ENCODE measurements around the gene ARID5B.

The ARID5B gene

DNA sequence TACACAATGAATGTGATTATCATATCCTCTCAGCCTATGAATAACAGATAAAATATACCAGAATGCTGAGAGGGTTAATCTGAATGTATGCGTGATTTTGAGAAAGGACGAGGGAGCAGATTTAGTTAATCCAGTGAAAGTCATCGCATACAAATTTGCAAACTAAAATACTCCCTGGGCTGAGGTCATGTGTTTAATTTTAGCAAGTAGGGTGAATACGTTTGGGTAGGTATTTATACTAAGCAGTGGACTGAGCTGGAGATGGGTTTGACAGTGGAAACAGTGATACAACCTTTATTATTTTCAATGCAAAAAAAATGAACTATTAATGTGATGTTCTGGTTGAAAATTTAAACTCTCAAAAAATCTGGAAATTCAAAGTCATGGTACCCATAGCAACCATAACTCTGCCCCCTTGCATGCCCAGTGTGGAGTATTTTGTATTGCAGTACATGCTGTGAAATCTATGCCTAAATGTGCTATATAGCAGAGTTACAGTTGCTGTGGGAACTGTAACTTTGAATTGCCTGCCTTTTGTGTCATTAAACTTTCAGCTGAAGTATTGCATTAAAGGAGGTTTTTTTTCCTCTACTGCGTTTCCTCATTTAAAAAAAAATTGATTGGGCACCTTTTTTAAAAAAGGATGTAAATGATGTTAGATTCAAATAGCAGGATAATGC is 9.5 kb upstream of the ARID5B start:
- Histone ChIP-seq H3K9me3 (ENCODE audit: low read length) (no peaks in the 10 kb centered on the region), H3K4me3 (ENCODE audit: low read depth in 1 of 2, low read length in 2 of 2) (no peak overlapping the region), H3K27ac (ENCODE audit: low read depth, low read length) (no peak overlapping the region), H3K9ac (ENCODE audit: low read length) (no peak overlapping the region), H3K27me3 (ENCODE audit: control insufficient read depth in 1 of 2, insufficient read depth in 2 of 2, low read length in 2 of 2) (no peaks in the 10 kb centered on the region), H3K4me1 (ENCODE audit: insufficient read depth, low read length) (no peaks in the 10 kb centered on the region), H3K36me3 (ENCODE audit: insufficient read depth, low read length) (no peaks in the 10 kb centered on the region)

DNA sequence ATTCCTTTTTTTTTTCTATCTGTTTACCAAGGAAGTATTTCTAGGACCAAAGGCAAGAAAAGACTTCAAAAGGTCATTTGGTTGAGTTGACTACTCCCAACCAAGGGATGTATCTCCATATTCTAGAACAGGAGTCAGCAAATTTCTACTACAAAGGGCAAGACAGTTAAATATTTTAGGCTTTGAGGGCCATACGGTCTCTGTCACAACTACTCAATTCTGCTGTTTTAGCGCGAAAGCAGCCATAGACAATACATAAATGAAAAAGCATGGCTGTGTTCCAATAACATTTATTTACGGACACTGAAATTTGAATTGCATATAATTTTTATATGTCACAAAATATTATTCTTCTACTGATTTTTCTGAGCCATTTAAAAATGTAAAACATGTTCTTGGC is 8.5 kb upstream of the ARID5B start:
- no peak overlapping the region for H3K9ac ChIP-seq (ENCODE audit: low read length)
- no peak overlapping the region for H3K4me3 ChIP-seq (ENCODE audit: low read depth in 1 of 2, low read length in 2 of 2)
- H3K9me3 ChIP-seq (ENCODE audit: low read length): no peaks in the 10 kb centered on the region
- no peaks in the 10 kb centered on the region for H3K36me3 ChIP-seq (ENCODE audit: insufficient read depth, low read length)
- no peaks in the 10 kb centered on the region for H3K27me3 ChIP-seq (ENCODE audit: control insufficient read depth in 1 of 2, insufficient read depth in 2 of 2, low read length in 2 of 2)
- no peak overlapping the region for H3K27ac ChIP-seq (ENCODE audit: low read depth, low read length)
- peaks cover 4% of the 10 kb centered on the region for H3K4me1 ChIP-seq (ENCODE audit: insufficient read depth, low read length)

DNA sequence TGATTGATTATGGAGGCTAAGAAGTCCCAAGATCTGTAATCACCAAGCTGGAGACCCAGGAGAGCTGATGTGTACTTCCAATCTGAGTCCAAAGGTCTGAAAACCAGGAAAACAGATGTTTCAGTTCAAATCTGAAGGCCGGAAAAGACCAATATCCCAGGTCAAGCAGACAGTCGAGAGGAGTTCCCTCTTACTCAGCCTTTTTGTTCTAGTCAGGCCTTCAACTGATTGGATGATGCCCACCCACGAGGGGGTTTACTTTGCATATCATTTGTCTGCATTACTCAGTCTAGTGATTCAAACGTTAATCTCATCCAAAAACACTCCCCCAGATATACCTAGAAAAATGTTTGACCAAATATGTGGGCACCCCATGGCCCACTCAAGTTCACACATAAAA is 7.4 kb upstream of the ARID5B start:
- H3K9ac ChIP-seq (ENCODE audit: low read length): no peak overlapping the region
- H3K4me1 ChIP-seq (ENCODE audit: insufficient read depth, low read length): peaks cover 14% of the 10 kb centered on the region
- H3K27ac ChIP-seq (ENCODE audit: low read depth, low read length): no peak overlapping the region
- no peaks in the 10 kb centered on the region for H3K36me3 ChIP-seq (ENCODE audit: insufficient read depth, low read length)
- H3K27me3 ChIP-seq (ENCODE audit: control insufficient read depth in 1 of 2, insufficient read depth in 2 of 2, low read length in 2 of 2): no peaks in the 10 kb centered on the region
- H3K4me3 ChIP-seq (ENCODE audit: low read depth in 1 of 2, low read length in 2 of 2): no peak overlapping the region
- H3K9me3 ChIP-seq (ENCODE audit: low read length): no peaks in the 10 kb centered on the region

DNA sequence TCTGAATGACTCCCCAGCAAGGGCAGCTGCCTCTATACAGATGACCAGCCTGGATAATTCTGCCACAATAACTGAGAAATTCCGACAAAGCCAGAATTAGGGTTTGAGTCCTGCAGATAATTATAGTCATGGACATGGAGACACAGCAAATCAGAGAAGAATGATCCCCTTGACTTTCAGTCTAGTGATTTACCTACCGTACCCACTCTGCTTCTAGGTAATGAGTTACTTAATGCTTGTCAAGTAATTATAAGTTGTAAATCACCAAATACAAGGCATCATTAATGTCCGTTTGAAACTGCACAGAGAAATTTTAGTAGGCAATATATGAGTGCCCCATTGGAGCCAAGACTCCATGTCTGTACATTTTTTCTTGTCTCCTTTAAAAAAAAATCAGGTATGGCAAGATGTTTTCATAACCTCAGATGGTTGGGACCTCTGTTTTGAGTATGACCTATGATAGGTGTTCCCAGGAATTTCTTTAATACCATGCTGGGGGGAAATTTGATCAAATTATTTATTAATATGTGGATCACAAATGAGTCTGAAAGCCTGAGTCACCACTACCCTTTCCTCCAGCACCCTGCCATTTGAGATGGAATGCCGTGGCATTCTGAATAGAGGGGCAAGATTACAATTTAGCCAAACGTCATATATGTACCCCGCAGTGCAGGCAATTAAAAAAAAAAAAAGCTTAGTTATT is 5.5 kb upstream of the ARID5B start:
- Histone ChIP-seq H3K27ac (ENCODE audit: low read depth, low read length) (no peak overlapping the region), H3K9me3 (ENCODE audit: low read length) (no peaks in the 10 kb centered on the region), H3K4me1 (ENCODE audit: insufficient read depth, low read length) (peaks cover 19% of the 10 kb centered on the region), H3K4me3 (ENCODE audit: low read depth in 1 of 2, low read length in 2 of 2) (no peak overlapping the region), H3K9ac (ENCODE audit: low read length) (no peak overlapping the region), H3K27me3 (ENCODE audit: control insufficient read depth in 1 of 2, insufficient read depth in 2 of 2, low read length in 2 of 2) (no peaks in the 10 kb centered on the region), H3K36me3 (ENCODE audit: insufficient read depth, low read length) (no peaks in the 10 kb centered on the region)

DNA sequence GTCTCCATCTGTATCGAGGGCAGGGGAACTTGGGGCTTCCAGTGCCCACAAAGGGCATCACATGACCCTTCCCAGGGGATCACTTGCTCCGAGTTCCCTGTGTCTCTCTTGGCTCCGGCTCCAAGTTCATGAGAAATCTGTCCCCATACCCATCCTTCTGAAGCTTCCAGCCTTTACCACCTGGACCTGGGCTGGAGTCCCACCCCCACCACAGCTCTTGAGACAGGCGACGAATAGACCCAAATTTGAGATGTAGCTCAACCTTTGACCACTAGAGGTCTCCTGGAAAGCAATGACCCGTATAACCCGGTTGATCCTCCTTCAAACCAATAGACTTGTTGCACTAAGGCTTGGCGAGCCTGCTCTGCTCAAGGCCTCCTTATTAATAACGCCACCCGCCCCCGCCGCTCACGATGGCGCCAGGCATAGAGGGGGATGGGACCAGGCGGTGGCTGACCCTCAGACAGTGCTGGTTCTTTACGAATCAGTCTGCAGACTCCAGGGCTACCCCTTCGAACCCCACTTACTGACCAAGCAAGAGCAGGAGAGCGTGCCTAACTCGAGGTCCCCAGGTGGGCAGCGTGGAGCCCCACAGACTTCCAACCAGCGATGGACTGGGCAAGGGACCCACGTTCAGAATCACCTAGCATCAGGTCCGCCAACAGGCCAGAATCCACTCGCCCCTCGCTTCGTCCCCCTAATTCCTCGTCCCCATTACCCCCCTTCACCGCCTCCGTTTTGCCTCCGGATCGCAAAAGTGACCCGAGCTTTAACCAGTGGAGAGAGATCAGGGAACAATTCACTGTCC is 4.4 kb upstream of the ARID5B start:
- Histone ChIP-seq H3K9ac (ENCODE audit: low read length) (no peak overlapping the region), H3K9me3 (ENCODE audit: low read length) (no peaks in the 10 kb centered on the region), H3K27ac (ENCODE audit: low read depth, low read length) (peak overlapping the region; percentile 59), H3K36me3 (ENCODE audit: insufficient read depth, low read length) (no peaks in the 10 kb centered on the region), H3K27me3 (ENCODE audit: control insufficient read depth in 1 of 2, insufficient read depth in 2 of 2, low read length in 2 of 2) (no peaks in the 10 kb centered on the region), H3K4me1 (ENCODE audit: insufficient read depth, low read length) (peaks cover 19% of the 10 kb centered on the region), H3K4me3 (ENCODE audit: low read depth in 1 of 2, low read length in 2 of 2) (peak overlapping the region; percentile 21 to 41)

DNA sequence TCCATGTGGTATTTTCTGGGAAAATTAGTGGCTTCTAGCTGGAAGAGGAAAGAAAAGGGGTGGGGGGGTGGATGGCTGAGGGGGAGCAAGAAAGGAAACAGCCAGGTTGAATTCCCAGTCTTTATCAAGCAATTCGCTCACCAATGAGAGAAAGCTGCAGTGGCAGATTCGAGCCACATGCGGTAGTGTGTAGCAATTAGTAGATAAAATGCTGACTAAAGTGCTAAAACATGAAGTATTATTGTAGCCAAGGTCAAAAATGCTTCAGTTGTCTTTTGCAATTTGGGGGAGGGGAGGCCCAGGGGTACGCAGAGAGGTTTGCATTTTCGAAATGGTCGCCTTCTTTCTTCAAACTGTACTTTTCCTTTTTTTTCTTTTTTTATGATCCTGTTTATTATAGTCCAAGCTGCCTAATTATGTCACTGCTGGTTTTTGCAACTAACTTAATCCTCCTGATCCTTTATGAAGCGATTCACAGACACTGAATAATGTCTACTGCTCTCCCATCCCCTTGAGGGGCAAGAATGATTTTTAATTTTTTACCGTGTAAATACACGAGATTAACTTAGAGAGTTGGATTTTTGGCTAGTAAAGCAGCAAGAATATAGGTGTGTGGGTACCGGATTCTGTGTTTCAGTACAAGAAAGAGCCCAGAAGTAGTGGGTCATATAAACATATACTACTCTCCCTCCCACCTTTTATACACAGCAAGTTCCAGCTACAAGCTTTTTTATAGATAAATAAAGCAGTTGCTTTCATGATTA is 3.6 kb upstream of the ARID5B start:
- Histone ChIP-seq H3K27me3 (ENCODE audit: control insufficient read depth in 1 of 2, insufficient read depth in 2 of 2, low read length in 2 of 2) (no peaks in the 10 kb centered on the region), H3K27ac (ENCODE audit: low read depth, low read length) (peak overlapping the region; percentile 59), H3K9me3 (ENCODE audit: low read length) (no peaks in the 10 kb centered on the region), H3K4me3 (ENCODE audit: low read depth in 1 of 2, low read length in 2 of 2) (peak overlapping the region; percentile 21 to 41), H3K36me3 (ENCODE audit: insufficient read depth, low read length) (no peaks in the 10 kb centered on the region), H3K4me1 (ENCODE audit: insufficient read depth, low read length) (peaks cover 19% of the 10 kb centered on the region), H3K9ac (ENCODE audit: low read length) (no peak overlapping the region)

DNA sequence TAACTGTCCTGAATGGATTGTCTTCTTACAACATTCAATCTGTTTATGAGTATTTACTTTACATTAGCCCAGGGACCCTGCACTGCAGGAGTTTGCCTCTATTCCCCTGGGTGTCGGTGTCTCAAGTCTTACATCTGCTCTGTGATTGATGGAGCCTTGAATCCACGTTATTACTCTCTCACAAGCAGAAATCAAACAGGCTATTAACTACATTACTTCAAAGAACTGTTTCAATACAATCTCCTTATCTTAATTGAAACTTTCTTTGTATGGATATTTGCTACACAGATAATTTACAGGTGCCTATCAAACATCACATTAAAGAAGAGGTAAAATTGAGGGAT is 3.1 kb upstream of the ARID5B start:
- Histone ChIP-seq H3K27ac (ENCODE audit: low read depth, low read length) (peak overlapping the region; percentile 35), H3K36me3 (ENCODE audit: insufficient read depth, low read length) (no peaks in the 10 kb centered on the region), H3K27me3 (ENCODE audit: control insufficient read depth in 1 of 2, insufficient read depth in 2 of 2, low read length in 2 of 2) (no peaks in the 10 kb centered on the region), H3K9me3 (ENCODE audit: low read length) (no peaks in the 10 kb centered on the region), H3K4me3 (ENCODE audit: low read depth in 1 of 2, low read length in 2 of 2) (no peak overlapping the region), H3K4me1 (ENCODE audit: insufficient read depth, low read length) (peaks cover 19% of the 10 kb centered on the region), H3K9ac (ENCODE audit: low read length) (no peak overlapping the region)

DNA sequence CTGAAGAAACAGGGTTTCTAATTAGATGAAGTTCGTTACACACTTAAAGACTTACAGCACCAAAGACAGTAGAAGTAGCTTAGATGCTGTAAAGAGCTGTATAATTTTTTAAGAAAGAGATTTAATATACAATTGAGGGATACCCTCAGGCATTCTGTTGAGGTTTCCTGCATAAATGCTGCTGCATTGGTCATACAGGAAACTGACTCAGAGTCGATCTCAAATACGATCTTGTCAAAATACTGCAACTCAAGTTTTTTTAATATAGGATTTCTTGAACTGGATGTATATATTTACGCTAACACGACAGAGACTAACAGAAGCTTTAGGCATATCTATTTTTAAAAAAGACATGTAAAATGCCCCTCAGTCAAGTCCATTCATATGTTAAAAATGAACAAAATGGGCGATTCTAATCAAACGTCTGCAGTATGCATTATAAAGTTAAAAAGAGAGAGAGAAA is 2.4 kb upstream of the ARID5B start:
- H3K27ac ChIP-seq (ENCODE audit: low read depth, low read length): peak overlapping the region; percentile 36
- H3K4me1 ChIP-seq (ENCODE audit: insufficient read depth, low read length): peaks cover 19% of the 10 kb centered on the region
- H3K36me3 ChIP-seq (ENCODE audit: insufficient read depth, low read length): no peaks in the 10 kb centered on the region
- H3K4me3 ChIP-seq (ENCODE audit: low read depth in 1 of 2, low read length in 2 of 2): no peak overlapping the region
- H3K9ac ChIP-seq (ENCODE audit: low read length): no peak overlapping the region
- no peaks in the 10 kb centered on the region for H3K27me3 ChIP-seq (ENCODE audit: control insufficient read depth in 1 of 2, insufficient read depth in 2 of 2, low read length in 2 of 2)
- H3K9me3 ChIP-seq (ENCODE audit: low read length): no peaks in the 10 kb centered on the region

DNA sequence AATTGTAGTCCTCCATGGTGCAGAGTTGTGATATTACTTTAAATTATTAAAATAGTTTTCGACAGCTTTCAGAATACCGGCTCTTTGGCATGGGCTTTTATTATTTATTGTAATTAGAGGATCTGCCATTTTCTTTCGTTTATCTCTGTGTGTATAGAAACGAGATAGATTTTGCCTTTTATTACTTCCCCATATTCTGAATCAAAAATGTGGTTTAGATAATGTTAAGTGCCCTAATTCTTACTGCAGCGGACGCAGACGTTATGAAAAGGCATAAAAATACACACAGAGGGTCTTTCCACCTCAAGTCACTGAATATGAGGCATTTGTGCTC is 1.9 kb upstream of the ARID5B start:
- no peaks in the 10 kb centered on the region for H3K9me3 ChIP-seq (ENCODE audit: low read length)
- no peaks in the 10 kb centered on the region for H3K27me3 ChIP-seq (ENCODE audit: control insufficient read depth in 1 of 2, insufficient read depth in 2 of 2, low read length in 2 of 2)
- no peaks in the 10 kb centered on the region for H3K36me3 ChIP-seq (ENCODE audit: insufficient read depth, low read length)
- H3K4me3 ChIP-seq (ENCODE audit: low read depth in 1 of 2, low read length in 2 of 2): peak overlapping the region in 1 of 2 donors; percentile 96
- H3K27ac ChIP-seq (ENCODE audit: low read depth, low read length): peak overlapping the region; percentile 36
- H3K4me1 ChIP-seq (ENCODE audit: insufficient read depth, low read length): peaks cover 24% of the 10 kb centered on the region
- H3K9ac ChIP-seq (ENCODE audit: low read length): peak overlapping the region; percentile 2

DNA sequence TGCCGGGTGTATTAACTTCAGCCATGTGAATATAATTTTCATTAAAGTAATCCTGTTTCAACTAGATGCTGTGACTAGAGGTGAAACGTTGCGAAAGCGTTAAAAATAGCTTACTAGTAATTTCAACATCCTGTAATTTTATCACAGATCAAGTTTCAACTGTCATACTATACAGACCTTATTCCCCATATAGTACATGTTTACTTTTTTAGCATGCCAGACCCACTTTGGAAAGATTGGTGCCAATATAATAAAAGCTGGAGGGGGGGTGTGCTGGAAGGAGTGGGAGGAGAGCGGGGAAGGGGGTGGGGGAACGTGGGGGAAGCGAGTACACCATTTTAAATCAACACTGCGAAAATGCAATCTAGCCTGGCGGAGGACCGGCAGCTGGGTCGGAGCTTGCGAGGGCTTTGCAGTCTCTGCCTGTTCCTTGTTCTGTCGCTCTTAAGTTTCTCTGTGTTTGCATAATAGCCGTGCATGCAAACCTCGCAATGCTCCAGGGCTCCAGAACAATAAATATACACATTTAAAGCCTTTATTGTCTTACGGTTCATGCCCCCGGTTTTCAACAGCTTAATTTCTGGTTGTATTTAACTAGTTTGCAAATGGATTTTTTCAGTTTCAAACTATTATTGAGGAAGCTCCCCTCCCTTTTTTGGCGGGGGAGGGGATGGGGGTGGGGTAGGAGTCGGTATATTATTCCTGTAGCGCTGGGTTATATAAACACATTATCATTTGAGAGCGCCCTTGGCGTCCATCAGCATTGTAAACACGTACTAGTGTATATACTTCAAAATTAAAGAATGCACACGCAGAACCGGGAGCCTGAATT is 1.3 kb upstream of the ARID5B start:
- Histone ChIP-seq H3K36me3 (ENCODE audit: insufficient read depth, low read length) (no peaks in the 10 kb centered on the region), H3K27ac (ENCODE audit: low read depth, low read length) (peak overlapping the region; percentile 53), H3K9ac (ENCODE audit: low read length) (peak overlapping the region; percentile 2), H3K4me1 (ENCODE audit: insufficient read depth, low read length) (peaks cover 26% of the 10 kb centered on the region), H3K9me3 (ENCODE audit: low read length) (no peaks in the 10 kb centered on the region), H3K4me3 (ENCODE audit: low read depth in 1 of 2, low read length in 2 of 2) (peak overlapping the region; percentile 72 to 96), H3K27me3 (ENCODE audit: control insufficient read depth in 1 of 2, insufficient read depth in 2 of 2, low read length in 2 of 2) (no peaks in the 10 kb centered on the region)
